HG02571 (cell line): ENCODE data around the gene CLEC2A.
"Not testable (repeated sequence)": the region's sequence is repeated elsewhere in the genome, so short reads cannot be mapped to it uniquely, and the experiment has no call there.

Experiments used
- ATAC-seq: cut with Tn5 transposase; IDR thresholded peaks from one replicate; pipeline ENCODE4 v1.9.1; 2021; ENCODE audit warnings: mild to moderate bottlenecking, moderate library complexity; ENCODE audit not compliant: unreplicated experiment

Gene CLEC2A

GRCh38 chr12:9883175-9883574 lies 49.0 kb downstream of the CLEC2A start:
- ATAC-seq, result no peak

- no peak for ATAC-seq
Observed at GRCh38 chr12:9881988-9882387, 50.2 kb downstream of the CLEC2A start.

- ATAC-seq, result no peak
Observed at GRCh38 chr12:9881246-9881645, 50.9 kb downstream of the CLEC2A start, which contains the start of gene KLRF2. Gene KLRF2, plus strand, starts transcription at chr12:9881489. Its CDS starts 107 bp downstream, at chr12:9881596.

GRCh38 chr12:9880532-9881078 lies 51.6 kb downstream of the CLEC2A start:
- ATAC-seq, result no peak

GRCh38 chr12:9876120-9876519 lies 56.0 kb downstream of the CLEC2A start:
- not testable (repeated sequence) for ATAC-seq

- ATAC-seq, result no peak
Observed at GRCh38 chr12:9872742-9873141, 59.4 kb downstream of the CLEC2A start.

- ATAC-seq, result no peak
Observed at GRCh38 chr12:9872162-9872561, 60.0 kb downstream of the CLEC2A start.

GRCh38 chr12:9870286-9870866 lies 61.8 kb downstream of the CLEC2A start:
- ATAC-seq, result no peak

- ATAC-seq, result no peak
Observed at GRCh38 chr12:9869307-9870161, 62.6 kb downstream of the CLEC2A start, which contains the start of gene CLEC2B. Gene CLEC2B, minus strand, starts transcription at chr12:9869354.

- no peak for ATAC-seq
Observed at GRCh38 chr12:9868951-9869306, 63.2 kb downstream of the CLEC2A start.

GRCh38 chr12:9868311-9868801 lies 63.8 kb downstream of the CLEC2A start:
- ATAC-seq, result no peak

- no peak for ATAC-seq
Observed at GRCh38 chr12:9867531-9867930, 64.6 kb downstream of the CLEC2A start.

- no peak for ATAC-seq
Observed at GRCh38 chr12:9866860-9867269, 65.3 kb downstream of the CLEC2A start.

- ATAC-seq, result no peak
Observed at GRCh38 chr12:9864913-9865675, 67.1 kb downstream of the CLEC2A start.
